Stimulated activated naive CD4-positive, alpha-beta T cell (primary cell): ENCODE measurements around the gene FAM241B.

Experiments used
- DNase-seq, 6 experiments: peaks; one replicate each; lab custom pipeline; 2025; lab: John Stamatoyannopoulos, UW

The FAM241B gene

GRCh38 chr10:69666756-69667155 is 36.7 kb downstream of the FAM241B start:
- no peak for DNase-seq

- DNase-seq, result no peak
Observed at GRCh38 chr10:69668721-69669120, 38.7 kb downstream of the FAM241B start.

- no peak for DNase-seq
Observed at GRCh38 chr10:69669409-69669808, 39.4 kb downstream of the FAM241B start.

GRCh38 chr10:69673521-69673920 is 43.5 kb downstream of the FAM241B start:
- no peak for DNase-seq

- no peak for DNase-seq
Observed at GRCh38 chr10:69674786-69675185, 44.7 kb downstream of the FAM241B start.

GRCh38 chr10:69676301-69676700 is 46.3 kb downstream of the FAM241B start:
- no peak for DNase-seq

GRCh38 chr10:69677985-69678654 is 48.1 kb downstream of the FAM241B start:
- no peak for DNase-seq

- no peak for DNase-seq
Observed at GRCh38 chr10:69679736-69680135, 49.7 kb downstream of the FAM241B start.

GRCh38 chr10:69680610-69681009 is 50.6 kb downstream of the FAM241B start:
- DNase-seq, result no peak

GRCh38 chr10:69681436-69681835 is 51.4 kb downstream of the FAM241B start:
- no peak for DNase-seq

GRCh38 chr10:69682955-69683474 is 53.0 kb downstream of the FAM241B start:
- DNase-seq, result no peak
